H1 (cell line): ENCODE measurements around the gene PAX8. TPM values are rescaled to one million over a fixed set of nuclear protein-coding genes. Genes with fewer than 3 reads are reported as not detected.
"Not testable (repeated sequence)": the region's sequence is repeated elsewhere in the genome, so short reads cannot be mapped to it uniquely, and the experiment has no call there.

Experiments
- CTCF ChIA-PET: fragments of 300-600 bp; sonication (Branson Sonifier 250); formaldehyde crosslinking; loops from one replicate; lab custom pipeline; 2021; ENCODE audit not compliant: partially characterized antibody; lab: Charles Lee
- POLR2A ChIA-PET: fragments of 300-600 bp; sonication (Branson Sonifier 250); formaldehyde crosslinking; loops from one replicate; lab custom pipeline; 2021; ENCODE audit warnings: inconsistent platforms; ENCODE audit not compliant: partially characterized antibody; lab: Charles Lee
- DNase-seq, 2 experiments: peaks; one replicate each; pipeline versions ENCODE4 v3.0.0 to v3.0.0-alpha.2; 2010 to 2022; ENCODE audit warnings: low spot score in 2 of 2, low read depth in 1 of 2, mixed read lengths in 1 of 2
- FAIRE-seq: peaks from 2 replicates; lab custom pipeline; 2011; peaks lifted over from hg19 to GRCh38; lab: Jason Lieb, UNC
- H2AFZ ChIP-seq: 2 replicates; pipeline ENCODE4 v1.8.1; 2012; ENCODE audit warnings: low read length, inconsistent platforms
- H2AK5ac ChIP-seq: 2 replicates; pipeline ENCODE4 v1.6.1; 2013; ENCODE audit warnings: low read depth, low read length
- H2BK120ac ChIP-seq: replicated peaks from 2 replicates; pipeline ENCODE3; 2013; ENCODE audit warnings: low read depth, low read length, inconsistent platforms
- H2BK12ac ChIP-seq: 2 replicates; pipeline ENCODE4 v1.6.1; 2013; ENCODE audit warnings: low read depth, low read length
- H2BK15ac ChIP-seq: 2 replicates; pipeline ENCODE4 v1.6.1; 2013; ENCODE audit warnings: low read length
- H2BK20ac ChIP-seq: 2 replicates; pipeline ENCODE4 v1.6.1; 2013; ENCODE audit warnings: low read length
- H2BK5ac ChIP-seq: 2 replicates; pipeline ENCODE4 v1.6.1; 2013; ENCODE audit warnings: low read depth, low read length
- H3K14ac ChIP-seq: 2 replicates; pipeline ENCODE4 v1.6.1; 2013; ENCODE audit warnings: inconsistent platforms; ENCODE audit not compliant: insufficient read length
- H3K18ac ChIP-seq: 2 replicates; pipeline ENCODE4 v1.6.1; 2013; ENCODE audit warnings: low read length; ENCODE audit errors: extremely low read depth
- H3K23ac ChIP-seq: 2 replicates; pipeline ENCODE4 v1.6.1; 2013; ENCODE audit warnings: inconsistent platforms; ENCODE audit not compliant: insufficient read length
- H3K23me2 ChIP-seq: 2 replicates; pipeline ENCODE4 v1.6.1; 2013; ENCODE audit warnings: low read depth, low read length
- H3K27ac ChIP-seq: 2 replicates; pipeline ENCODE4 v1.6.1; 2011; ENCODE audit warnings: low read depth, low read length, inconsistent platforms
- H3K27me3 ChIP-seq, 4 experiments: replicated peaks in 1 of 4; 1 replicate in 1 of 4; 2 replicates in 3 of 4; pipeline versions ENCODE4 v1.6.1 to v1.8.1; 2011 to 2013; ENCODE audit warnings: low read length in 3 of 4, mild to moderate bottlenecking in 3 of 4, inconsistent platforms in 2 of 4, mixed read lengths in 2 of 4, moderate library complexity in 1 of 4; ENCODE audit not compliant: control insufficient read depth in 3 of 4, insufficient read depth in 3 of 4; ENCODE audit errors: extremely low read depth in 1 of 4
- H3K36me3 ChIP-seq, 4 experiments: 2 replicates each; pipeline versions ENCODE4 v1.6.1 to v1.8.1; 2011 to 2013; ENCODE audit warnings: mild to moderate bottlenecking in 4 of 4, low read length in 3 of 4, moderate library complexity in 2 of 4, control low read depth in 1 of 4, inconsistent platforms in 1 of 4; ENCODE audit not compliant: insufficient read depth in 4 of 4, control insufficient read depth in 2 of 4
- H3K4ac ChIP-seq: replicated peaks from 2 replicates; pipeline ENCODE3; 2013; ENCODE audit warnings: low read length, low read depth, mixed read lengths, inconsistent platforms; ENCODE audit not compliant: insufficient read length
- H3K4me1 ChIP-seq, 4 experiments: replicated peaks in 1 of 4; 1 replicate in 1 of 4; 2 replicates in 3 of 4; pipeline versions ENCODE4 v1.6.1 to v1.8.1; 2011 to 2013; ENCODE audit warnings: low read length in 3 of 4, inconsistent platforms in 2 of 4, mixed read lengths in 1 of 4; ENCODE audit not compliant: insufficient read depth in 4 of 4, control insufficient read depth in 3 of 4
- H3K4me2 ChIP-seq, 2 experiments: 2 replicates each; pipeline versions ENCODE4 v1.6.1 to v1.8.1; 2011 to 2013; ENCODE audit warnings: low read depth in 2 of 2, low read length in 2 of 2, control low read depth in 1 of 2, inconsistent platforms in 1 of 2, mild to moderate bottlenecking in 1 of 2; ENCODE audit not compliant: insufficient read depth in 1 of 2
- H3K4me3 ChIP-seq, 4 experiments: fragments of 200-600, 300-600 bp in 1 of 4; sonication (generic), shearing (Covaris generic), sonication (Bioruptor Twin) in 1 of 4; 2 replicates each; pipeline versions ENCODE4 v1.5.1 to v1.8.1; 2011 to 2016; ENCODE audit warnings: low read length in 4 of 4, low read depth in 3 of 4, control low read depth in 2 of 4, inconsistent platforms in 2 of 4, mild to moderate bottlenecking in 2 of 4, mixed read lengths in 1 of 4, moderate library complexity in 1 of 4; ENCODE audit not compliant: insufficient read depth in 2 of 4; ENCODE audit errors: extremely low read depth in 1 of 4
- H3K56ac ChIP-seq: replicated peaks from 2 replicates; pipeline ENCODE3; 2013; ENCODE audit warnings: low read depth, mild to moderate bottlenecking, mixed read lengths, low read length, inconsistent platforms; ENCODE audit not compliant: insufficient read length
- H3K79me1 ChIP-seq: 2 replicates; pipeline ENCODE4 v1.6.1; 2013; ENCODE audit warnings: low read depth, low read length, control low read depth
- H3K79me2 ChIP-seq, 2 experiments: 2 replicates each; pipeline versions ENCODE4 v1.6.1 to v1.8.1; 2012 to 2013; ENCODE audit warnings: low read length in 2 of 2, mild to moderate bottlenecking in 2 of 2, inconsistent platforms in 1 of 2; ENCODE audit not compliant: insufficient read depth in 2 of 2, control insufficient read depth in 1 of 2
- H3K9ac ChIP-seq, 4 experiments: replicated peaks in 1 of 4; 1 replicate in 1 of 4; 2 replicates in 3 of 4; pipeline versions ENCODE4 v1.6.1 to v1.8.1; 2011 to 2013; ENCODE audit warnings: low read depth in 3 of 4, low read length in 3 of 4, control low read depth in 2 of 4, mild to moderate bottlenecking in 2 of 4, moderate library complexity in 2 of 4, inconsistent platforms in 1 of 4; ENCODE audit errors: extremely low read depth in 1 of 4
- H3K9me3 ChIP-seq, 2 experiments: 2 replicates each; pipeline versions ENCODE4 v1.6.1 to v1.8.1; 2012 to 2013; ENCODE audit warnings: mild to moderate bottlenecking in 2 of 2, moderate library complexity in 2 of 2, control low read depth in 1 of 2, inconsistent platforms in 1 of 2, low read depth in 1 of 2, low read length in 1 of 2, mixed read lengths in 1 of 2; ENCODE audit not compliant: insufficient read depth in 2 of 2
- H4K20me1 ChIP-seq, 2 experiments: replicated peaks in 1 of 2; 2 replicates each; pipeline versions ENCODE3 to v1.8.1; 2011 to 2013; ENCODE audit warnings: inconsistent platforms in 2 of 2, low read length in 2 of 2, mild to moderate bottlenecking in 1 of 2; ENCODE audit not compliant: insufficient read depth in 2 of 2, control insufficient read depth in 1 of 2
- H4K5ac ChIP-seq: 2 replicates; pipeline ENCODE4 v1.6.1; 2013; ENCODE audit warnings: low read length, low read depth, mixed read lengths, inconsistent platforms; ENCODE audit not compliant: insufficient read length
- H4K8ac ChIP-seq: 2 replicates; pipeline ENCODE4 v1.8.0; 2013; ENCODE audit warnings: mild to moderate bottlenecking, moderate library complexity, low read length, inconsistent platforms; ENCODE audit not compliant: insufficient read depth; ENCODE audit errors: extremely low read depth
- H4K91ac ChIP-seq: replicated peaks from 2 replicates; pipeline ENCODE3; 2013; ENCODE audit warnings: low read length, mixed read lengths, inconsistent platforms; ENCODE audit not compliant: insufficient read length
- WGBS, 2 experiments: shearing (Covaris generic) in 1 of 2; methylation state at CpG; one replicate each; pipeline versions ENCODE4 v1.1.6 to v1.1.7; 2013 to 2015; ENCODE audit warnings: low lambda C conversion rate in 2 of 2, mixed read lengths in 2 of 2, inconsistent platforms in 1 of 2, low coverage in 1 of 2, missing lambda C conversion rate in 1 of 2; ENCODE audit not compliant: insufficient replicate concordance in 2 of 2, insufficient coverage in 1 of 2, insufficient read length in 1 of 2; ENCODE audit errors: extremely low coverage in 1 of 2, missing lambda C conversion rate in 1 of 2; 5-methylcytosine and 5-hydroxymethylcytosine counted together
- polyA plus RNA-seq, 7 experiments: library from polyadenylated mRNA; depleted of rRNA in 3 of 7; stranded (reverse) in 5 of 7; unstranded in 2 of 7; fragments of >200 nt in 5 of 7; fragments of 200-250 nt in 2 of 7; gene quantifications; 1 replicate in 5 of 7; 2 replicates in 1 of 7; 4 replicates in 1 of 7; pipeline versions ENCODE4 v1.2.1 to v1.2.3, GENCODE V29; 2011 to 2013; ENCODE audit warnings: missing spikeins in 2 of 7, mixed read lengths in 2 of 7
- total RNA-seq: library from RNA; stranded (reverse); fragmentation: NEBNext Ultra II Directional; extraction: Animal tissue kit (Norgen Biotek cat#: 25700); gene quantifications from 2 replicates; pipeline ENCODE4 v1.2.1, GENCODE V29; 2021

The PAX8 gene
- total and polyA plus RNA-seq, 2 of the 8 experiments (the other 6 are each of a cell fraction or from before 2014, with no cell fraction given) = 0.02 TPM; not detected in 1

DNA sequence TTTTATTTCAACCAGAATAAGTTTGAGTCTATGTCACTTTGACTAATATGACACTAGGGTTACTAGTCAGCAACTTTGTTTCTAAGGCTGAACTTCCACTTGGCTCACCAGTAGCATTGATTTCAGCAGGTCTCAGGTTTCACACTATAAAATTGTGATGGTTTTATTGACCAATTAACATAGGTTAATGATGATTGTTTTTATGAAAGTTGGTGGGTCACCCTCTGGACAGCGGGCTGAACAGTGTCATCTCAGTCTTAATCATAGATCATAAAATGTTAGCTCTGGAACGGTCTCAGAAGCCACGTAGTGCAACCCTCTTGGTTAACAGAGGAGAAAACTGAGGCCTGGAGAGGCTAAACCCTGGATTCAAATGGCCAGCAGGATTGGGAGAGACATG, 40.2 kb upstream of the PAX8 start:
- FAIRE-seq, POLR2A ChIA-PET: not testable (repeated sequence)

More for the DNA sequence above, 40.2 kb upstream of the PAX8 start:
- H2BK15ac ChIP-seq, H4K91ac ChIP-seq, H2AK5ac ChIP-seq, H2BK12ac ChIP-seq, DNase-seq, H4K20me1 ChIP-seq, H2BK20ac ChIP-seq, H3K23me2 ChIP-seq, H4K5ac ChIP-seq, H3K79me2 ChIP-seq, H2AFZ ChIP-seq, H3K27me3 ChIP-seq, H3K9ac ChIP-seq, H3K79me1 ChIP-seq, H3K9me3 ChIP-seq, H2BK5ac ChIP-seq, H3K4me1 ChIP-seq, H3K56ac ChIP-seq, H3K4me2 ChIP-seq, H3K4ac ChIP-seq, H3K14ac ChIP-seq, H4K8ac ChIP-seq, H3K36me3 ChIP-seq, H3K4me3 ChIP-seq, H3K18ac ChIP-seq, H3K23ac ChIP-seq, H2BK120ac ChIP-seq, H3K27ac ChIP-seq: not testable (repeated sequence)
- 85% methylated on average over 3 of the region's 3 CpGs; no CpG with 5 or more reads in 1 of the 2 experiments for WGBS, 2 experiments
- CTCF ChIA-PET = interaction anchor here (0.9 to 1.2 kb wide), 2 partner anchors 9 to 87 kb away, joined by 3 read pairs; no protein-coding TSS in a partner anchor
